HepG2 (cell line): Measurements from ENCODE around the gene TET3. TPM values are rescaled to one million over a fixed set of nuclear protein-coding genes. Genes with fewer than 3 reads are reported as not detected.
A peak's percentile ranks its signal among the peaks of the same experiment; 100 is the strongest.

Experiments
- ATAC-seq: fragments of 200-7000 bp; cut with Tn5 transposase; 3 replicates; pipeline ENCODE4 v1.9.1; 2020; ENCODE audit warnings: mild to moderate bottlenecking, moderate library complexity
- BruUV-seq: library from RNA; stranded (reverse); fragments of 400-500 nt; replicated peaks from 2 replicates; lab custom pipeline; 2021; lab: Mats Ljungman, UMichigan
- CTCF ChIA-PET: fragments of 300-600 bp; formaldehyde crosslinking; extraction: SDS; loops from one replicate; lab custom pipeline; 2021; ENCODE audit warnings: low total read pairs, inconsistent platforms, low intra/inter-chr PET ratio; lab: Yijun Ruan, JAX
- POLR2A ChIA-PET: fragments of 350-600 bp; sonication (Branson Sonifier 250); formaldehyde crosslinking; loops from one replicate; lab custom pipeline; 2020; ENCODE audit warnings: antibody characterized with exemption, inconsistent platforms; lab: Yijun Ruan, JAX
- DNase-seq: peaks from one replicate; pipeline ENCODE4 v3.0.0-alpha.2; 2015; ENCODE audit warnings: low spot score
- FAIRE-seq: peaks from 3 replicates; lab custom pipeline; 2011; peaks lifted over from hg19 to GRCh38; lab: Jason Lieb, UNC
- H2AFZ ChIP-seq: one replicate; pipeline ENCODE4 v1.6.1; 2011; ENCODE audit warnings: low read length, inconsistent platforms
- H3K27ac ChIP-seq: fragments of 300-600 bp; 3 replicates; pipeline ENCODE4 v1.8.0; 2011; ENCODE audit warnings: mixed run types, mild to moderate bottlenecking, mixed read lengths, low read length, inconsistent platforms; ENCODE audit not compliant: insufficient read depth; ENCODE audit errors: extremely low read length
- H3K27me3 ChIP-seq, 2 experiments: fragments of 200-600 bp in 1 of 2; 2 replicates in 1 of 2; 3 replicates in 1 of 2; pipeline versions ENCODE4 v1.6.0 to v1.8.0; 2011; ENCODE audit warnings: low read length in 2 of 2, mild to moderate bottlenecking in 2 of 2, moderate library complexity in 2 of 2, inconsistent platforms in 1 of 2; ENCODE audit not compliant: insufficient read depth in 2 of 2, control insufficient read depth in 1 of 2
- H3K36me3 ChIP-seq, 2 experiments: fragments of 200-600 bp in 1 of 2; replicated peaks in 1 of 2; 2 replicates in 1 of 2; 3 replicates in 1 of 2; pipeline versions ENCODE4 v1.5.1 to v1.8.0; 2011; ENCODE audit warnings: low read length in 2 of 2, inconsistent platforms in 1 of 2; ENCODE audit not compliant: insufficient read depth in 2 of 2, control insufficient read depth in 1 of 2
- H3K4me1 ChIP-seq: 2 replicates; pipeline ENCODE4 v1.5.1; 2012; ENCODE audit warnings: low read length, inconsistent platforms; ENCODE audit not compliant: insufficient read depth
- H3K4me2 ChIP-seq: 2 replicates; pipeline ENCODE4 v1.6.0; 2011; ENCODE audit warnings: low read depth, low read length, inconsistent platforms
- H3K4me3 ChIP-seq, 3 experiments: fragments of 200-600 bp in 1 of 3; sonication (generic), shearing (Covaris generic) in 1 of 3; replicated peaks in 1 of 3; 2 replicates each; pipeline ENCODE4 v1.5.1; 2011 to 2016; ENCODE audit warnings: low read length in 3 of 3, inconsistent platforms in 2 of 3, low read depth in 2 of 3, mild to moderate bottlenecking in 2 of 3, control low read depth in 1 of 3, mixed read lengths in 1 of 3; ENCODE audit not compliant: insufficient read depth in 1 of 3
- H3K79me2 ChIP-seq: one replicate; pipeline ENCODE4 v1.6.1; 2011; ENCODE audit warnings: low read length, inconsistent platforms; ENCODE audit not compliant: insufficient read depth
- H3K9ac ChIP-seq: 2 replicates; pipeline ENCODE4 v1.6.0; 2011; ENCODE audit warnings: mild to moderate bottlenecking, low read depth, low read length, inconsistent platforms; ENCODE audit not compliant: insufficient read depth
- H3K9me3 ChIP-seq: 2 replicates; pipeline ENCODE4 v1.5.1; 2012; ENCODE audit warnings: mild to moderate bottlenecking, low read length
- H4K20me1 ChIP-seq: 2 replicates; pipeline ENCODE4 v1.6.0; 2011; ENCODE audit warnings: inconsistent platforms, mild to moderate bottlenecking, low read length, moderate library complexity; ENCODE audit not compliant: insufficient read depth
- BATF2 ChIP-seq: sonication (generic); formaldehyde crosslinking; IDR thresholded peaks from 2 replicates; pipeline ENCODE4 v1.8.0; 2022; ENCODE audit warnings: mild to moderate bottlenecking, missing genetic modification reagents, moderate library complexity
- BORCS8-MEF2B ChIP-seq: sonication (generic); formaldehyde crosslinking; IDR thresholded peaks from 2 replicates; pipeline ENCODE4 v1.8.0; 2022; ENCODE audit warnings: mild to moderate bottlenecking, missing genetic modification reagents
- CBX1 ChIP-seq: IDR thresholded peaks from one replicate; pipeline ENCODE4 v1.6.1; 2016; ENCODE audit warnings: antibody characterized with exemption, low read depth
- MAFF ChIP-seq: IDR thresholded peaks from 2 replicates; pipeline ENCODE4 v1.6.1; 2011; ENCODE audit warnings: low read depth, low read length, improper control_type of control experiment
- MAFK ChIP-seq, 2 experiments: IDR thresholded peaks in 1 of 2; conservative IDR thresholded peaks in 1 of 2; 2 replicates each; pipeline ENCODE4 v1.6.1; 2011; ENCODE audit warnings: improper control_type of control experiment in 2 of 2, low read length in 2 of 2
- MIER2 ChIP-seq: IDR thresholded peaks from 2 replicates; pipeline ENCODE4 v1.6.1; 2016; ENCODE audit warnings: missing biosample characterization, missing genetic modification reagents
- MLLT10 ChIP-seq: sonication (generic); formaldehyde crosslinking; IDR thresholded peaks from 2 replicates; pipeline ENCODE4 v1.4.0; 2020; ENCODE audit warnings: missing genetic modification reagents
- RBM22 ChIP-seq: fragments of 200-400 bp; formaldehyde crosslinking; optimal IDR thresholded peaks from 2 replicates; pipeline ENCODE3; 2017; ENCODE audit warnings: mild to moderate bottlenecking, low read length, moderate library complexity
- ZNF12 ChIP-seq: sonication (generic); formaldehyde crosslinking; IDR thresholded peaks from 2 replicates; pipeline ENCODE4 v1.5.0; 2020; ENCODE audit warnings: missing genetic modification reagents
- ZNF772 ChIP-seq: sonication (generic); formaldehyde crosslinking; IDR thresholded peaks from 2 replicates; pipeline ENCODE4 v1.5.0; 2020; ENCODE audit warnings: mild to moderate bottlenecking, missing genetic modification reagents
- WGBS: methylation state at CpG from one replicate; pipeline ENCODE4 v1.1.6; 2017; ENCODE audit warnings: low lambda C conversion rate; 5-methylcytosine and 5-hydroxymethylcytosine counted together
- in situ Hi-C: cut with HindIII; loops from 2 replicates; pipeline ENCODE4 v1.10.0; 2017; ENCODE audit warnings: low pct_unique_long_range_greater_than_20kb; ENCODE audit not compliant: extremely low pct_ligation_motif_present
- intact Hi-C: fragments of 100-400 bp; cut with micrococcal nuclease; formaldehyde crosslinking; loops from one replicate; pipeline ENCODE4 v1.10.0; 2022; ENCODE audit not compliant: unreplicated experiment
- polyA plus RNA-seq, 8 experiments: library from polyadenylated mRNA; depleted of rRNA in 3 of 8; stranded (reverse) in 7 of 8; unstranded in 1 of 8; fragments of >200 nt; fragmentation: Illumina TruSeq in 4 of 8; extraction: Trizol in 4 of 8; gene quantifications; 2 replicates each; pipeline versions ENCODE4 v1.2.1 to v1.2.3, GENCODE V29; 2011 to 2016; ENCODE audit warnings: low read depth in 4 of 8, missing spikeins in 1 of 8, mixed read lengths in 1 of 8; ENCODE audit not compliant: insufficient read depth in 1 of 8
- total RNA-seq, 5 experiments: library from RNA; depleted of rRNA; stranded (reverse); fragments of >200 nt; fragmentation: Illumina TruSeq; extraction: Trizol; gene quantifications; 2 replicates each; pipeline ENCODE4 v1.2.3, GENCODE V29; 2016; ENCODE audit warnings: low read depth in 1 of 5

Gene TET3
- total and polyA plus RNA-seq, 2 of the 13 experiments (the other 11 are each of a cell fraction or from before 2014, with no cell fraction given) = 4.3 to 6.8 TPM

DNA sequence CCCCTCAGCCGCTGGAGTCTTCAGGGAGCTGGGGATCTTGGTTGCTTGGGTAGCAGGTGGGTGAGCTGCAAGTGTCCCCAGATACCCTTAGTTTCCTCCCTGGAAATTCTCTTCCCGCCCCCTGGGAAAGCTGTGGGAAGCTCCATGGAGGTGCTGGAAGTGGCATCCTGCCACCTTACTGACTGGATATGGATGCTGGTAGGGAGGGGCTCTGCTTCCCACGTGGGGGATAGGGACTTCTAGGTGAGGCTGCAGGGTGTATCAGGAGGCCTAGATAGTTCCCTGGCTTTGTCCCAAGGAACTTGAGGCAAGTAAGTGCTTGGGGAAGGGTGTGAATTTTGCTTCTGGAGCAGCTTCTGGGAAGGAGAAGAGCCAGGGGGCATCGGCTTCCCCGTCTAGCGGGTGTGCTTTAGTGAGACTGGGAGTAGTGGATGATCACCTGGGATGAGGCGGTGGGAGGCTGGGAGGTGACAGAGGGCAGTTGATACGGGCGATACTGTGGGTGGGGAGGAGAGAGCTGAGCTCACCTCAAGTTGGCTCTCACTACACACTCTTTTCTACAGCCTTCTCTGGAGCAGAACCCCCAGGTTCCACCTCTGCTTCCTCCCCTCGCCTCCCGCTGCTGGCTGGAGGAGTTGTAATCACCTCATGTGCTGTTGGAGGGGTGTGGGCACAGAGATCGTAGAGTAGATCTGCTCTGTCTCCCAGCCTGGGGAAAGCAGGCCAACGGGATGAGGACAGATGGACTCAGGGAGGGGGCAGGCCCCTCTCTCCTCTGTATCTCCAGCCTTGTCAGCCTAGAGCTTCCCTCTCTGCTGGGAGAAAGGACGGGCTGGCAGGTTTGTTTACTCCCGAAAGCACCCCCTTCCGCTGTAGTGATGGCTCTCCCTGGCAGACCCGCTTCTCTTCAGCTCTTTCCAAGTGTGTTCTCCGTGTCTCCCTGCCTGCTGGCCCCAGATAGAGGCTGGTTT is 19.8 kb downstream of the TET3 start:
- BruUV-seq = no TSS peak
- Histone ChIP-seq H3K4me1 (peaks cover 24% of the 10 kb centered on the region), H3K27me3 (no peaks in the 10 kb centered on the region), H2AFZ (no peak overlapping the region), H3K36me3 (peaks cover 15 to 32% of the 10 kb centered on the region in 2 experiments), H3K27ac (no peak overlapping the region), H3K4me2 (no peak overlapping the region), H3K9ac (no peak overlapping the region)
- POLR2A ChIA-PET = no interaction called here
- CTCF ChIA-PET = no interaction called here
- in situ Hi-C loops (no loop called here), intact Hi-C loops (no loop called here)
- DNase-seq = no peak
- TF ChIP-seq MIER2 = no peak
- TF ChIP-seq CBX1 = no peak
- no peak for TF ChIP-seq ZNF772
- no peak for TF ChIP-seq RBM22
- no peak for TF ChIP-seq ZNF12
- no peak for TF ChIP-seq BATF2
- no peak for TF ChIP-seq MLLT10 (CRISPR knock-in tag)
- TF ChIP-seq, all 625 proteins: peak for 0
- H3K9me3 ChIP-seq = no peaks in the 10 kb centered on the region
- FAIRE-seq = no peak
- H3K79me2 ChIP-seq = peaks cover 17% of the 10 kb centered on the region
- ATAC-seq = no peak
- H3K4me3 ChIP-seq = no peak overlapping the region
- H4K20me1 ChIP-seq = peaks cover 17% of the 10 kb centered on the region; the same call in 1 of the 2 replicates
- 96% methylated on average over 17 of the region's 18 CpGs for WGBS

DNA sequence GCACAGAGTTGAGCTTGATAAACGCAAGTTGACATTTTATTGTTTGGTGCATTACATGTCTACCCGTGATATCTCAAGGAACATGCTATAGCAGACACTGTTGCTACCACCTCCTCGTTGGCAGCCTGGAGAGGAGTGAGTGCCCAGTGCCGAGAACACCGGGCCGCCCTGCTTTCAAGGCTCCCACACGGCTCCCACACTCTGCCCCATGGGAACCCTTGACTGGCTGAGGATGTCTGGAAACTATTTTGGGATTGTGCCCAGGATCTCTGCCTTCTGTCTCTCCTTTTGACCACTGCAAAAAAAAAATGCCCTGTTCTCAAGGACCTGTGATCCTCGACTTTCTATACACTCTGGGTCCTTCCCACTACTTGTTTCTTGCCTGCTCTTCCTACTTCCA is 21.1 kb downstream of the TET3 start:
- intact Hi-C loops = no loop called here
- no peak overlapping the region for H2AFZ ChIP-seq
- in situ Hi-C loops = no loop called here
- H3K4me1 ChIP-seq = peaks cover 11% of the 10 kb centered on the region
- ATAC-seq = no peak
- no peak overlapping the region for H3K9ac ChIP-seq
- no peaks in the 10 kb centered on the region for H3K9me3 ChIP-seq
- H4K20me1 ChIP-seq = peaks cover 11% of the 10 kb centered on the region; the same call in 1 of the 2 replicates
- peaks cover 15 to 35% of the 10 kb centered on the region in 2 experiments for H3K36me3 ChIP-seq
- peaks cover 13% of the 10 kb centered on the region for H3K79me2 ChIP-seq
- CTCF ChIA-PET = no interaction called here
- no peak overlapping the region for H3K4me2 ChIP-seq
- no peak for FAIRE-seq
- 0 out of 4 replicates have a peak, but pooled peaks have one; percentile 9 to 47 for TF ChIP-seq MAFK (conservative IDR thresholded peaks at IDR 0.05 in 1 of 2, IDR thresholded peaks at IDR 0.05 in 1 of 2; ENCODE audit: low read length in 2 of 2)
- no peak for TF ChIP-seq BORCS8-MEF2B (CRISPR knock-in tag)
- peak; percentile 29; the same call in 1 of the 2 replicates for TF ChIP-seq MAFF
- no peak overlapping the region for H3K4me3 ChIP-seq
- no peak overlapping the region for H3K27ac ChIP-seq
- no peaks in the 10 kb centered on the region for H3K27me3 ChIP-seq
- WGBS = 95% methylated on average over 8 of the region's 8 CpGs
- BruUV-seq = no TSS peak
- DNase-seq = no peak
- POLR2A ChIA-PET = no interaction called here
